Ishikawa (cell line): ENCODE measurements around the gene ARL3.

Experiments
- CEBPB ChIP-seq: IDR thresholded peaks from 2 replicates; pipeline ENCODE4 v1.6.1; 2012
- CREB1 ChIP-seq: IDR thresholded peaks from 2 replicates; pipeline ENCODE4 v1.6.1; 2012; ENCODE audit warnings: low read depth
- EGR1 ChIP-seq: IDR thresholded peaks from 2 replicates; pipeline ENCODE4 v1.6.1; 2012
- EP300 ChIP-seq: IDR thresholded peaks from 2 replicates; pipeline ENCODE4 v1.6.1; 2012; ENCODE audit warnings: borderline replicate concordance
- FOXM1 ChIP-seq: IDR thresholded peaks from 2 replicates; pipeline ENCODE4 v1.6.1; 2012; ENCODE audit warnings: low read depth, borderline replicate concordance
- MAX ChIP-seq: IDR thresholded peaks from 2 replicates; pipeline ENCODE4 v1.6.1; 2012
- NFIC ChIP-seq: IDR thresholded peaks from 2 replicates; pipeline ENCODE4 v1.6.1; 2012
- RAD21 ChIP-seq: IDR thresholded peaks from 2 replicates; pipeline ENCODE4 v1.6.1; 2012; ENCODE audit warnings: low read depth
- REST ChIP-seq: IDR thresholded peaks from 2 replicates; pipeline ENCODE4 v1.6.1; 2012; ENCODE audit warnings: low read depth, mild to moderate bottlenecking
- TAF1 ChIP-seq: IDR thresholded peaks from 2 replicates; pipeline ENCODE4 v1.6.1; 2012; ENCODE audit warnings: low read depth, mild to moderate bottlenecking
- TCF12 ChIP-seq: IDR thresholded peaks from 2 replicates; pipeline ENCODE4 v1.6.1; 2012; ENCODE audit warnings: low read depth
- TEAD4 ChIP-seq: IDR thresholded peaks from 2 replicates; pipeline ENCODE4 v1.6.1; 2012
- USF1 ChIP-seq: IDR thresholded peaks from 2 replicates; pipeline ENCODE4 v1.6.1; 2012
- YY1 ChIP-seq: IDR thresholded peaks from 2 replicates; pipeline ENCODE4 v1.6.1; 2012; ENCODE audit warnings: low read depth
- ZBTB7A ChIP-seq: IDR thresholded peaks from 2 replicates; pipeline ENCODE4 v1.6.1; 2012; ENCODE audit warnings: low read depth

Gene ARL3

GRCh38 chr10:102641402-102641801 is 72.8 kb downstream of the ARL3 start:
- TF ChIP-seq REST: no peak
- no peak for TF ChIP-seq TAF1
- no peak for TF ChIP-seq USF1
- TF ChIP-seq TEAD4: no peak
- no peak for TF ChIP-seq RAD21

- TF ChIP-seq NFIC (no peak), CEBPB (no peak), EGR1 (no peak), RAD21 (no peak), ZBTB7A (no peak), TEAD4 (no peak), MAX (no peak), EP300 (no peak), FOXM1 (no peak), TCF12 (no peak), YY1 (no peak), REST (no peak), CREB1 (no peak), USF1 (no peak), TAF1 (no peak)
Observed at GRCh38 chr10:102639537-102639936, 74.7 kb downstream of the ARL3 start.

GRCh38 chr10:102635377-102635776 is 78.8 kb downstream of the ARL3 start:
- TF ChIP-seq TAF1: no peak
- no peak for TF ChIP-seq ZBTB7A
- TF ChIP-seq CREB1: no peak

- TF ChIP-seq NFIC (no peak), CEBPB (no peak), TCF12 (peak; percentile 35; the same call in 1 of the 2 replicates), REST (no peak), CREB1 (no peak), YY1 (no peak), MAX (no peak), RAD21 (no peak), USF1 (no peak), TEAD4 (0 out of 2 replicates have a peak, but pooled peaks have one; percentile 26)
Observed at GRCh38 chr10:102634686-102635085, 79.5 kb downstream of the ARL3 start.

- TF ChIP-seq TAF1 (no peak), EP300 (no peak), NFIC (no peak)
Observed at GRCh38 chr10:102633848-102634247, 80.3 kb downstream of the ARL3 start.
